Endodermal cell (in vitro differentiated cells): ENCODE measurements around the gene ASCC3. TPM values are rescaled to one million over a fixed set of nuclear protein-coding genes. Genes with fewer than 3 reads are reported as not detected.

Source experiments
- DNase-seq: peaks from one replicate; pipeline ENCODE4 v3.0.0-alpha.2; 2017
- H3K27ac ChIP-seq: 2 replicates; pipeline ENCODE4 v1.5.1; 2013; ENCODE audit warnings: mild to moderate bottlenecking, low read depth, low read length, moderate library complexity
- H3K27me3 ChIP-seq: 2 replicates; pipeline ENCODE4 v1.6.1; 2013; ENCODE audit warnings: mild to moderate bottlenecking, low read length, moderate library complexity; ENCODE audit not compliant: insufficient read depth, control insufficient read depth, poor library complexity, severe bottlenecking
- H3K36me3 ChIP-seq: 2 replicates; pipeline ENCODE4 v1.7.0; 2013; ENCODE audit warnings: mild to moderate bottlenecking, low read length, moderate library complexity; ENCODE audit not compliant: control insufficient read depth, insufficient read depth
- H3K4me1 ChIP-seq: one replicate; pipeline ENCODE4 v1.7.0; 2013; ENCODE audit warnings: low read length; ENCODE audit not compliant: control insufficient read depth, insufficient read depth
- H3K4me3 ChIP-seq: 2 replicates; pipeline ENCODE4 v1.5.1; 2013; ENCODE audit warnings: mild to moderate bottlenecking, low read length, moderate library complexity
- H3K9ac ChIP-seq: 2 replicates; pipeline ENCODE4 v1.6.1; 2013; ENCODE audit warnings: mild to moderate bottlenecking, low read length, moderate library complexity; ENCODE audit not compliant: poor library complexity, severe bottlenecking; ENCODE audit errors: extremely low read depth
- H3K9me3 ChIP-seq: 2 replicates; pipeline ENCODE4 v1.6.1; 2013; ENCODE audit warnings: mild to moderate bottlenecking, low read length, moderate library complexity; ENCODE audit not compliant: control insufficient read depth
- H3K27ac Mint-ChIP-seq: 2 replicates; pipeline ENCODE4 v1.8.0; 2020; ENCODE audit warnings: mixed read lengths
- H3K27me3 Mint-ChIP-seq: 2 replicates; pipeline ENCODE4 v1.8.0; 2021; ENCODE audit warnings: mild to moderate bottlenecking, mixed read lengths; ENCODE audit not compliant: insufficient read depth
- H3K36me3 Mint-ChIP-seq: 2 replicates; pipeline ENCODE4 v1.8.0; 2020; ENCODE audit warnings: low read depth, mixed read lengths
- H3K4me1 Mint-ChIP-seq: 2 replicates; pipeline ENCODE4 v1.8.0; 2020; ENCODE audit warnings: mixed read lengths
- H3K4me3 Mint-ChIP-seq: 2 replicates; pipeline ENCODE4 v1.8.0; 2020; ENCODE audit warnings: mild to moderate bottlenecking, moderate library complexity, mixed read lengths
- H3K9me3 Mint-ChIP-seq: 2 replicates; pipeline ENCODE4 v1.8.0; 2020; ENCODE audit warnings: mild to moderate bottlenecking, mixed read lengths
- WGBS, 2 experiments: methylation state at CpG; one replicate each; pipeline versions ENCODE4 v1.1.5 to v1.1.7; 2013; ENCODE audit warnings: missing lambda C conversion rate in 2 of 2, mixed read lengths in 1 of 2; ENCODE audit not compliant: insufficient coverage in 1 of 2, insufficient read length in 1 of 2; 5-methylcytosine and 5-hydroxymethylcytosine counted together
- total RNA-seq, 2 donors: library from RNA; stranded (reverse); fragmentation: NEBNext Ultra II Directional in 1 of 2; extraction: Animal tissue kit (Norgen Biotek cat#: 25700) in 1 of 2; gene quantifications; 2 replicates in 1 of 2; 3 replicates in 1 of 2; pipeline ENCODE4 v1.2.1, GENCODE V29; 2021
- TF ChIP-seq, protein P1 (sequence below): fragments of 200-600 bp; sonication (generic); conservative IDR thresholded peaks from 2 replicates; pipeline ENCODE4 v1.5.0; 2021; ENCODE audit warnings: antibody characterized with exemption, mild to moderate bottlenecking

The ASCC3 gene
- total RNA-seq, 2 donors from 2014 or later, result 40.0 to 41.1 TPM

GRCh38 chr6:100818066-100818465, 63.1 kb downstream of the ASCC3 start:
- Histone ChIP-seq H3K9ac (no peak overlapping the region), H3K4me3 (no peak overlapping the region), H3K36me3 (peaks cover 2% of the 10 kb centered on the region), H3K4me1 (no peaks in the 10 kb centered on the region), H3K27me3 (no peaks in the 10 kb centered on the region), H3K9me3 (peaks cover 5% of the 10 kb centered on the region), H3K27ac (no peak overlapping the region)
- Mint-ChIP-seq H3K36me3 (peaks cover 24% of the 10 kb centered on the region), H3K27ac (no peak overlapping the region), H3K4me3 (no peak overlapping the region), H3K27me3 (no peaks in the 10 kb centered on the region), H3K4me1 (no peaks in the 10 kb centered on the region), H3K9me3 (peaks cover 14% of the 10 kb centered on the region)
- TF ChIP-seq, protein P1, sequence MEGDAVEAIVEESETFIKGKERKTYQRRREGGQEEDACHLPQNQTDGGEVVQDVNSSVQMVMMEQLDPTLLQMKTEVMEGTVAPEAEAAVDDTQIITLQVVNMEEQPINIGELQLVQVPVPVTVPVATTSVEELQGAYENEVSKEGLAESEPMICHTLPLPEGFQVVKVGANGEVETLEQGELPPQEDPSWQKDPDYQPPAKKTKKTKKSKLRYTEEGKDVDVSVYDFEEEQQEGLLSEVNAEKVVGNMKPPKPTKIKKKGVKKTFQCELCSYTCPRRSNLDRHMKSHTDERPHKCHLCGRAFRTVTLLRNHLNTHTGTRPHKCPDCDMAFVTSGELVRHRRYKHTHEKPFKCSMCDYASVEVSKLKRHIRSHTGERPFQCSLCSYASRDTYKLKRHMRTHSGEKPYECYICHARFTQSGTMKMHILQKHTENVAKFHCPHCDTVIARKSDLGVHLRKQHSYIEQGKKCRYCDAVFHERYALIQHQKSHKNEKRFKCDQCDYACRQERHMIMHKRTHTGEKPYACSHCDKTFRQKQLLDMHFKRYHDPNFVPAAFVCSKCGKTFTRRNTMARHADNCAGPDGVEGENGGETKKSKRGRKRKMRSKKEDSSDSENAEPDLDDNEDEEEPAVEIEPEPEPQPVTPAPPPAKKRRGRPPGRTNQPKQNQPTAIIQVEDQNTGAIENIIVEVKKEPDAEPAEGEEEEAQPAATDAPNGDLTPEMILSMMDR, result no peak
- WGBS, 2 experiments, result 94 to 100% methylated on average over 1 to 2 of the region's 2 CpGs
- no peak for DNase-seq

GRCh38 chr6:100810015-100810414, 71.1 kb downstream of the ASCC3 start:
- Histone ChIP-seq H3K4me3 (no peak overlapping the region), H3K9me3 (no peaks in the 10 kb centered on the region), H3K27me3 (no peaks in the 10 kb centered on the region), H3K9ac (no peak overlapping the region), H3K27ac (no peak overlapping the region), H3K36me3 (peaks cover 7% of the 10 kb centered on the region), H3K4me1 (no peaks in the 10 kb centered on the region)
- H3K9me3 Mint-ChIP-seq, result no peaks in the 10 kb centered on the region
- peaks cover 2% of the 10 kb centered on the region for H3K4me1 Mint-ChIP-seq
- peaks cover 7% of the 10 kb centered on the region for H3K36me3 Mint-ChIP-seq
- H3K4me3 Mint-ChIP-seq, result no peak overlapping the region
- no peak for DNase-seq
- WGBS, 2 experiments, result 91 to 100% methylated on average over 1 to 2 of the region's 2 CpGs
- H3K27me3 Mint-ChIP-seq, result no peaks in the 10 kb centered on the region
- TF ChIP-seq, protein P1, result no peak
- no peak overlapping the region for H3K27ac Mint-ChIP-seq

- Histone ChIP-seq H3K9me3 (no peaks in the 10 kb centered on the region), H3K4me3 (no peak overlapping the region), H3K27me3 (no peaks in the 10 kb centered on the region), H3K36me3 (peaks cover 10% of the 10 kb centered on the region), H3K9ac (no peak overlapping the region), H3K4me1 (no peaks in the 10 kb centered on the region), H3K27ac (no peak overlapping the region)
- no peak for DNase-seq
- Mint-ChIP-seq H3K9me3 (no peaks in the 10 kb centered on the region), H3K27ac (no peak overlapping the region), H3K4me1 (peaks cover 2% of the 10 kb centered on the region), H3K36me3 (peaks cover 7% of the 10 kb centered on the region), H3K27me3 (no peaks in the 10 kb centered on the region), H3K4me3 (no peak overlapping the region)
- WGBS, 2 experiments, result 83 to 100% methylated on average over 1 of the region's 1 CpG
- TF ChIP-seq, protein P1, result no peak
Observed at GRCh38 chr6:100809346-100809745, 71.8 kb downstream of the ASCC3 start.
